NT2/D1 (cell line): ENCODE results near the gene FAM120C.

Source experiments
- SUZ12 ChIP-seq: IDR thresholded peaks from 2 replicates; pipeline ENCODE4 v1.6.1; 2011; ENCODE audit not compliant: insufficient read length, insufficient read depth; ENCODE audit errors: extremely low read depth
- YY1 ChIP-seq: IDR thresholded peaks from 2 replicates; pipeline ENCODE4 v1.6.1; 2011; ENCODE audit not compliant: insufficient read length, insufficient read depth
- ZNF274 ChIP-seq: IDR thresholded peaks from 2 replicates; pipeline ENCODE4 v1.6.1; 2011; ENCODE audit warnings: mild to moderate bottlenecking, low read depth, low read length

DNA sequence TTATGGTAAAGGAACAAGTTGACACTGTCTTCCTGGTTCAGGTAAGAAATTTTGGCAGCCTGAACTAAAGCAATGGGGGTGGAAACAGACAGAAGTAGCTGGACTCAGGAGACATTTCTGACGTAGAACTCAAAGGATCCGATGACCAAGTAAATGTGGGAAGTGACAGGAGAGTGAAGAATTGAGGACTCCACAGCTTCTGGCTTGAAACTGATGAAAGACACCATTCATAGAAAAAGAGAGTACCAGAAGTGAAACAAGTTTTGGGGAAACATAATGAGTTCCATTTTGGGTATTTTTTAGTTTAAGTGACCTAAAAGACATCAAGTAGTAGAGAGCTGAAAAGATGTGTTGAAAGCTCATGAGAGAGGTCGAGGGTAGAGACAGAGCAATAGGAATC lies 5.7 kb downstream of the FAM120C start:
- TF ChIP-seq ZNF274, result no peak
- no peak for TF ChIP-seq SUZ12
- TF ChIP-seq YY1, result no peak
